T-helper 2 cell treated with Interferon-gamma antibody and Interleukin-4, amounts not matched to agents 5 μg/mL and 100 μg/mL, for 36 hours (primary cell): ENCODE results near the gene TCF7L1.

Source experiments
- DNase-seq: peaks from one replicate; pipeline ENCODE4 v3.0.0; 2021; ENCODE audit warnings: low spot score
- H3K27ac Mint-ChIP-seq: one replicate; pipeline ENCODE4 v1.8.0; 2021; ENCODE audit warnings: mild to moderate bottlenecking, mixed read lengths
- H3K27me3 Mint-ChIP-seq: one replicate; pipeline ENCODE4 v1.8.0; 2021; ENCODE audit warnings: low read depth, mixed read lengths
- H3K36me3 Mint-ChIP-seq: one replicate; pipeline ENCODE4 v1.8.0; 2021; ENCODE audit warnings: low read depth, mixed read lengths
- H3K4me1 Mint-ChIP-seq: one replicate; pipeline ENCODE4 v1.8.0; 2021; ENCODE audit warnings: low read depth, mixed read lengths
- H3K4me3 Mint-ChIP-seq: one replicate; pipeline ENCODE4 v1.8.0; 2022; ENCODE audit warnings: mild to moderate bottlenecking, moderate library complexity, mixed read lengths
- H3K9me3 Mint-ChIP-seq: one replicate; pipeline ENCODE4 v1.8.0; 2021; ENCODE audit warnings: mixed read lengths

The TCF7L1 gene

GRCh38 chr2:85278361-85278760, 145.2 kb downstream of the TCF7L1 start:
- Mint-ChIP-seq H3K9me3 (no peaks in the 10 kb centered on the region), H3K27ac (no peak overlapping the region), H3K27me3 (peaks cover 10% of the 10 kb centered on the region), H3K4me1 (no peaks in the 10 kb centered on the region), H3K4me3 (no peak overlapping the region), H3K36me3 (no peaks in the 10 kb centered on the region)
- DNase-seq, result no peak

GRCh38 chr2:85281553-85281952, 148.4 kb downstream of the TCF7L1 start:
- no peaks in the 10 kb centered on the region for H3K36me3 Mint-ChIP-seq
- H3K27ac Mint-ChIP-seq, result no peak overlapping the region
- H3K4me3 Mint-ChIP-seq, result no peak overlapping the region
- peaks cover 3% of the 10 kb centered on the region for H3K4me1 Mint-ChIP-seq
- H3K27me3 Mint-ChIP-seq, result peaks cover 8% of the 10 kb centered on the region
- no peaks in the 10 kb centered on the region for H3K9me3 Mint-ChIP-seq
- no peak for DNase-seq

- DNase-seq, result no peak
- peaks cover 10% of the 10 kb centered on the region for H3K4me1 Mint-ChIP-seq
- no peaks in the 10 kb centered on the region for H3K9me3 Mint-ChIP-seq
- no peaks in the 10 kb centered on the region for H3K36me3 Mint-ChIP-seq
- H3K27ac Mint-ChIP-seq, result no peak overlapping the region
- no peak overlapping the region for H3K4me3 Mint-ChIP-seq
- peaks cover 8% of the 10 kb centered on the region for H3K27me3 Mint-ChIP-seq
These were observed 149.7 kb downstream of the TCF7L1 start for GRCh38 chr2:85282914-85283313.

- no peak for DNase-seq
- no peaks in the 10 kb centered on the region for H3K9me3 Mint-ChIP-seq
- H3K27me3 Mint-ChIP-seq, result peaks cover 8% of the 10 kb centered on the region
- H3K4me1 Mint-ChIP-seq, result peaks cover 10% of the 10 kb centered on the region
- no peak overlapping the region for H3K27ac Mint-ChIP-seq
- H3K4me3 Mint-ChIP-seq, result no peak overlapping the region
- no peaks in the 10 kb centered on the region for H3K36me3 Mint-ChIP-seq
These were observed 150.4 kb downstream of the TCF7L1 start for GRCh38 chr2:85283641-85284040.

DNA sequence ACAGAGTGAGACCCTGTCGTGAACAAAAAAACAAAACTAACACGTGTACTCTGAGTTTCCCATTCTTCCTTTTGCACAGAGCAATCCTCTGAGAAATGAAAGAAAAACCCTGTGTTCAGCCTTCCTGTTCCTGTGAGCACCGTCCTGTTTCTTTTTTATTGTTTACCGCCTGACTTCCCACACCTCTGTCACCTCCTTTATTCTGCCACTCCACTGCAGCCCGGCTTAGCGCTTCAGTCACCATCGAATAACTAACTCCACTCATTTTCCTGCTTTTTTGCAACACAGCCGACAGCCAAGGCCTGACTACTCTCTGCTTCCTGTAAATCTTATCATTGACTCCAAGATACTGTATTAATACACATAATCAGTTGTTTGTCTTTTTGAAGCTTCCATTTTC, 153.7 kb downstream of the TCF7L1 start:
- Mint-ChIP-seq H3K27me3 (no peaks in the 10 kb centered on the region), H3K4me1 (peaks cover 23% of the 10 kb centered on the region), H3K9me3 (no peaks in the 10 kb centered on the region), H3K4me3 (peak overlapping the region; percentile 50), H3K27ac (peak overlapping the region; percentile 79), H3K36me3 (no peaks in the 10 kb centered on the region)
- DNase-seq, result no peak

DNA sequence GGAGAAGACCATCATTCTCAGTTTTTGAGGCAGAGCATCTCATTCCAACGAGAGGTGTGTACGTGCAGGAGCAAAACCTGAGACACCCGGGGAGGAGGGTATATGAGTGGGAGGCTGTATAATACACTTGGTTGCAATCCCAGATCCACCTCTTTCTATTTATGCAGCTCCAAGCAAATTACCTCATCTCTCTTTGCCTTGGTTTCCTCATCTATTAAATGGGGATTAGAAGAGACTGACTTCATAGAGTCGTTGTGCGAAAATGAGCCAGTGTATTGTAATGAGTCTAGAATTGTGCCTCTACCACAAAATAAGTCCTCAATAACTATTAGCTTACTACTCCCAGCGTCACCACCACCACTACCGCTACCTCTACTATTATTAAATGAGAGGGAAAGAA, 154.5 kb downstream of the TCF7L1 start:
- no peaks in the 10 kb centered on the region for H3K36me3 Mint-ChIP-seq
- H3K4me1 Mint-ChIP-seq, result peaks cover 23% of the 10 kb centered on the region
- no peaks in the 10 kb centered on the region for H3K9me3 Mint-ChIP-seq
- no peaks in the 10 kb centered on the region for H3K27me3 Mint-ChIP-seq
- no peak overlapping the region for H3K4me3 Mint-ChIP-seq
- no peak overlapping the region for H3K27ac Mint-ChIP-seq
- DNase-seq, result no peak

DNA sequence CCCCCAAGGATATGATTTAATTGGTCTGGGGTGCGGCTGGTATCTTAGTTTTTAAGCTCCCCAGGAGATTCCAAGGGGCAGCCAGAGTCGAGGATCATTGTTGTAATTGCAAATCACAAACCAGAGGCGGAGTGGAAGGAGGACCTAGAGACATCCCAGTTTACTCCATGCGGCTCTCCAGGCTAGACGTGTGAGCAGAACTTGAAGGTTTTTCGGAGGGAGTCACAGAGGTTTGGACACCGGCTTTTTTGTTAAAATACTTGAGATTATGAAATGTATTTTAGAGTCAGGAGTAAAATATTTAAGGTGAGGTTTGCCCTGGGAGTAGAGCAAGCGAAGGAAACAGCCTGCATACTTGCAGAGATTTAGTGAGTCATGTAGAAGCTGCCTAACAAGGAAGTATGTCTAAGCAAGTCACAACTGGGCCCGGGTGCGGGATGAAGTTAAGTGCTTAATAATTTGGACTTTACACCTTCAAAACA, 155.1 kb downstream of the TCF7L1 start:
- Mint-ChIP-seq H3K4me3 (no peak overlapping the region), H3K27me3 (no peaks in the 10 kb centered on the region), H3K9me3 (no peaks in the 10 kb centered on the region), H3K36me3 (no peaks in the 10 kb centered on the region), H3K4me1 (peaks cover 23% of the 10 kb centered on the region), H3K27ac (no peak overlapping the region)
- no peak for DNase-seq

DNA sequence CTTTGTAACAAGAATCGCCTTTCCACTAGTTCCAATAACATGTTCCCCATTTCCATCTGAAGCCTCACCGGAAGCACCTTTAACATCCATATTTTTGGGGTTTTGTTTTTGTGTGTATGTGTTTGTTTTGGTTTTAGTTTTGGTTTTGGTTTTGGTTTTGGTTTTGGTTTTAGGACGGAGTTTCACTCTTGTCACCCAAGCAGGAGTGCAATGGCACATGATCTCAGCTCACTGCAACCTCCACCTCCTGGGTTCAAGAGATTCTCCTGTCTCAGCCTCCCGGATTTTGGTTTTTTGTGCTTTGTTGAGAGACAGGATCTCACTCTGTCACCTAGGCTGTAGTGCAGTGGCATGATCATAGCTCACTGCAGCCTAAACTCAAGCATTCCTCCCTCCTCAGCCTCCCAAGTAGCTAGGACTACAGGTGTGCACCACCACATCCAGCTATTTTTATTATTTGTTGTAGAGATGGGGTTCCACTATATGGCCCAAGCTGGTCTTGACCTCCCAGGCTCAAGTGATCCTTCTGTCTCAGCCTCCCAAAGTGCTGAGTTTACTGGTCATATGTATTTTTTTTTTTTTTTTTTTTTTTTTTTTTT, 158.3 kb downstream of the TCF7L1 start:
- Mint-ChIP-seq H3K27me3 (peaks cover 3% of the 10 kb centered on the region), H3K4me3 (peak overlapping the region; percentile 15)

DNA sequence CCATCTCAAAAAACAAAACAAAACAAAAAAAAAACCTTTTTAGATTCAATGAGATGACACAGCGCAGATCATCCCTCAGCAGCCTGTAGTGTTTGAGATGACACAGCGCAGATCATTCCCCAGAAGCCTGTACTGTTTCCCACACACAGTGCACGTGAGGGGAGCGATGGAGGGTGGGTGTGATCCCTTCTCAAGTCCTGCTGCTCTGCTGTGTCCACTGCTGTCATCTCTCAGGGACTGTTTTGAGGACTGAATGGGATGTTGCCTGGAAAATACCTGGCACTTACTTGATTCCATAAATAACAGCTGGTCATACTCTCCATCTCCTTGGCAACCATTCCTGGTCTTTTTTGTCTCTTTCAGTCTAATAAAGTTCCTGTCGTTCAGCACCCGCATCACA, 168.9 kb downstream of the TCF7L1 start:
- Mint-ChIP-seq H3K4me3 (no peak overlapping the region), H3K36me3 (no peaks in the 10 kb centered on the region), H3K27me3 (peaks cover 16% of the 10 kb centered on the region), H3K4me1 (peaks cover 6% of the 10 kb centered on the region), H3K9me3 (no peaks in the 10 kb centered on the region), H3K27ac (no peak overlapping the region)
- DNase-seq, result no peak

More for the DNA sequence above, 158.3 kb downstream of the TCF7L1 start:
- Mint-ChIP-seq H3K4me1 (peaks cover 20% of the 10 kb centered on the region), H3K36me3 (no peaks in the 10 kb centered on the region), H3K27ac (peak overlapping the region; percentile 53), H3K9me3 (no peaks in the 10 kb centered on the region)
- no peak for DNase-seq

DNA sequence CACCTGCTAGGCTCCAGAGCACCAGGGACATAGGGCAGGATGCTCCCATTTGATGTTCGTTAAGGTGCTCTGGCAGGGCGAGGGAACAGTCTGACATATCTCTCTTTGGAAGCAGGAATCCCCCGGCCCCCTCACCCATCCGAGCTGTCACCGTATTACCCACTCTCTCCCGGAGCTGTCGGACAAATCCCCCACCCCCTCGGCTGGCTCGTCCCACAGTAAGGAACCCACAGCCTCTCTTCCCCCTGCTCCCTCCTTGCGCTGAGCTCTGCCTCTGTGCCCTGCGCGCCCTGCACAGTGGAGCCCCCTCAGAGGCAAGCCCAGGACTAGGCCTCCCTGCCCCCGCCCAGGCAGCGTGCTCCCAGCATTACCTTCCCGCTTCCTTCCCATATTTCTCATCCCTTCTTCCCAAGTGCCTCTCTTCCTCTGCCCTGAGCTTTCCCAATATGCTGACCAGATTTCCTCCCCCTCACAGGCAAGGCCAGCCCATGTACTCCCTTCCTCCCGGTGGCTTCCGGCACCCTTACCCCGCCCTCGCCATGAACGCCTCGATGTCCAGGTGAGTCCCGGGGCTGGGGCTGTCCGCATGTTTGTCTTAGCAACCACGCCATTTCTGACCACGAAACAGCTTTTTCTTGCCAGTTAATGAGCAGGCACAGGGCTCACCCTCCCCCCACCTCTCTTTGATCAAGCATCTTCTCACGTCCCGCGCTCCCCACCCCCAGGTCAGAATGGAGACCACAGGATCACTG, 170.8 kb downstream of the TCF7L1 start:
- Mint-ChIP-seq H3K36me3 (peaks cover 4% of the 10 kb centered on the region), H3K27me3 (peaks cover 12% of the 10 kb centered on the region), H3K4me3 (no peak overlapping the region), H3K9me3 (no peaks in the 10 kb centered on the region), H3K4me1 (peaks cover 9% of the 10 kb centered on the region), H3K27ac (no peak overlapping the region)
- DNase-seq, result no peak

- Mint-ChIP-seq H3K4me1 (peaks cover 21% of the 10 kb centered on the region), H3K4me3 (no peak overlapping the region), H3K27ac (no peak overlapping the region), H3K27me3 (peaks cover 5% of the 10 kb centered on the region), H3K9me3 (no peaks in the 10 kb centered on the region), H3K36me3 (peaks cover 16% of the 10 kb centered on the region)
- DNase-seq, result no peak
These were observed 174.3 kb downstream of the TCF7L1 start for GRCh38 chr2:85307527-85307897.

- peak overlapping the region; percentile 38 for H3K27ac Mint-ChIP-seq
These were observed 175.0 kb downstream of the TCF7L1 start for GRCh38 chr2:85308201-85308600.

DNA sequence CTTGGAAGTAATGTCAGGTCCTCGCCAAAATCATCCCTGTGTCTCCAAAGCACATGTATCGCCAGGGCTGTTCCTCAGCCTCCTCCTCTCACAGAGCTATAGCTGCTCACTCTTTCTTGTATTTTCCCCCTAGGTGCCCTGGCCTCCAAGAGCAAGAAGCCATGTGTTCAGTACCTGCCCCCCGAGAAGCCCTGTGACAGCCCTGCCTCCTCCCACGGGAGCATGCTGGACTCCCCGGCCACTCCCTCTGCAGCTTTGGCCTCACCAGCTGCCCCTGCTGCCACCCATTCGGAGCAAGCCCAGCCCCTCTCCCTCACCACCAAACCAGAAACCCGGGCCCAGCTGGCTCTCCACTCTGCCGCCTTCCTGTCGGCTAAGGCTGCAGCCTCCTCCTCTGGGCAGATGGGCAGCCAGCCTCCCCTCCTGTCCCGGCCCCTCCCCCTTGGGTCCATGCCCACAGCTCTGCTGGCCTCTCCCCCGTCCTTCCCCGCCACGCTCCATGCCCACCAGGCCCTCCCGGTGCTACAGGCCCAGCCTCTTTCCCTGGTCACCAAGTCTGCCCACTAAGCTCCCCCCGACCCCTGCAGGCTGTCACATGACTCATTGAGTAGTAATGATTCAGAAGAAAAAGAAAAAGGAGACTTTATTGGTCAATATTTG, 175.8 kb downstream of the TCF7L1 start:
- peaks cover 21% of the 10 kb centered on the region for H3K4me1 Mint-ChIP-seq
- peak overlapping the region; percentile 45 for H3K4me3 Mint-ChIP-seq
- no peaks in the 10 kb centered on the region for H3K9me3 Mint-ChIP-seq
- H3K36me3 Mint-ChIP-seq, result peaks cover 22% of the 10 kb centered on the region
- DNase-seq, result no peak
- H3K27ac Mint-ChIP-seq, result peak overlapping the region; percentile 39
- peaks cover 5% of the 10 kb centered on the region for H3K27me3 Mint-ChIP-seq

More at GRCh38 chr2:85308201-85308600, 175.0 kb downstream of the TCF7L1 start:
- H3K4me3 Mint-ChIP-seq, result no peak overlapping the region
- peaks cover 21% of the 10 kb centered on the region for H3K4me1 Mint-ChIP-seq
- H3K9me3 Mint-ChIP-seq, result no peaks in the 10 kb centered on the region
- H3K36me3 Mint-ChIP-seq, result peaks cover 16% of the 10 kb centered on the region
- no peak for DNase-seq
- H3K27me3 Mint-ChIP-seq, result peaks cover 5% of the 10 kb centered on the region

DNA sequence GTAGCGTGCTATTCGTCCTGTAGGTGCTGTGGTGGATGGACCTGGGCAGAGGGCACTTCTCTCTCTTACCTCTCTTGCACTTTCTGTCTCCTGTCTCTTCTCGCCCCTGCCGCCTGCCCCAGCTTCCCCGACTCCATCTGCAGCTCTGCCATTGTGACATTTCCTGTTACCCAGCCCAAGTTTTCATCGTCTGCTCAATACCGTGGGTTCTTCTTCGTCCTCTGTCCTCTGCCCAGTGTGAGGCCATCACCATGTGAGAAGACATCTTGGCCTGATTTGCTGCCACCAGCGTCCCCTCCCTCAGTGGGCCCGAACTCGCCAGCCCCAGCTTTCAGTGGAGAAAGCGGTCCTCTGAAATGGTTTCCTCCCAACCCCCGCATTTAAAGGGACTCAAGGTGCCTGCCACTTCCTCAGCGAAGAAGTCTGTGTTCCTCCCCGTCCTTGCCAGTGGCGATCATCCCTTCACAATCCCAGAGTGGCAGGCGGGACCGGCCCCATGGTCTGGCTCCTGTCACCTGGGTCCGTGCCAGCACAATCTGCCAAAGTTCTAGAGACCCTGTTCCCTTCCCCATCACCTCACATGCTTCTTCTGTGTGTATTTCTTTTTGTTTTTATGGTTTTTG, 176.6 kb downstream of the TCF7L1 start:
- DNase-seq, result no peak
- peak overlapping the region; percentile 37 for H3K4me3 Mint-ChIP-seq
- peak overlapping the region; percentile 39 for H3K27ac Mint-ChIP-seq
- H3K4me1 Mint-ChIP-seq, result peaks cover 24% of the 10 kb centered on the region
- no peaks in the 10 kb centered on the region for H3K9me3 Mint-ChIP-seq
- H3K36me3 Mint-ChIP-seq, result peaks cover 27% of the 10 kb centered on the region
- peaks cover 2% of the 10 kb centered on the region for H3K27me3 Mint-ChIP-seq
